Stimulated activated effector memory CD8-positive, alpha-beta T cell treated with anti-CD3 and anti-CD28 coated beads, Interleukin-12 subunit alpha, Interleukin-12 subunit beta, amount 100 ng/mL, for 72 hours (primary cell): ENCODE measurements around the gene WDPCP.
"Not testable (repeated sequence)": the region's sequence is repeated elsewhere in the genome, so short reads cannot be mapped to it uniquely, and the experiment has no call there.

Experiments used
- ATAC-seq: fragments of 150-1000 bp; cut with Tn5 transposase; 2 replicates; pipeline ENCODE4 v1.10.0; 2021
- DNase-seq, 2 donors: peaks; one replicate each; pipeline ENCODE4 v3.0.0; 2021 to 2022; ENCODE audit warnings: low spot score in 2 of 2
- H3K27ac Mint-ChIP-seq: one replicate; pipeline ENCODE4 v1.8.0; 2022; ENCODE audit warnings: mild to moderate bottlenecking, mixed read lengths
- H3K36me3 Mint-ChIP-seq: one replicate; pipeline ENCODE4 v1.8.0; 2022; ENCODE audit warnings: mild to moderate bottlenecking, mixed read lengths
- H3K4me1 Mint-ChIP-seq: one replicate; pipeline ENCODE4 v1.8.0; 2022; ENCODE audit warnings: mixed read lengths
- H3K4me3 Mint-ChIP-seq: one replicate; pipeline ENCODE4 v1.8.0; 2022; ENCODE audit warnings: mild to moderate bottlenecking, mixed read lengths
- H3K9me3 Mint-ChIP-seq: one replicate; pipeline ENCODE4 v1.8.0; 2022; ENCODE audit warnings: mixed read lengths

Gene WDPCP

DNA sequence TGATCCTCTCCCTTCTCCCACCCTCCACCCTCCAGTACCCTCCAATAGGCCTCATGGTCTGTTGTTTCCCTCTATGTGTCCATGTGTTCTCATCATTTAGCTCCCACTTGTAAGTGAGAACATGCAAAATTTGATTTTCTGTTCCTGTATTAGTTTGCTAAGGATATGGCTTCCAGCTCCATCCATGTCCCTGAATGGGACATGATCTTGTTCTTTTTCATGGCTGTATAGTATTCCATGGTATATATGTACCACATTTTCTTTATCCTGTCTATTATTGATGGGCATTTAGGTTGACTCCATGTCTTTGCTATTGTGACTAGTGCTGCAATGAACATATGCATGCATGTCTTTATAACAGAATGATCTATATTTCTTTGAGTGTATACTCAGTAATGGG lies 451.6 kb downstream of the WDPCP start:
- H3K4me1 Mint-ChIP-seq, ATAC-seq, H3K36me3 Mint-ChIP-seq, H3K27ac Mint-ChIP-seq, H3K4me3 Mint-ChIP-seq, DNase-seq: not testable (repeated sequence)
- peaks cover 27% of the 10 kb centered on the region for H3K9me3 Mint-ChIP-seq

DNA sequence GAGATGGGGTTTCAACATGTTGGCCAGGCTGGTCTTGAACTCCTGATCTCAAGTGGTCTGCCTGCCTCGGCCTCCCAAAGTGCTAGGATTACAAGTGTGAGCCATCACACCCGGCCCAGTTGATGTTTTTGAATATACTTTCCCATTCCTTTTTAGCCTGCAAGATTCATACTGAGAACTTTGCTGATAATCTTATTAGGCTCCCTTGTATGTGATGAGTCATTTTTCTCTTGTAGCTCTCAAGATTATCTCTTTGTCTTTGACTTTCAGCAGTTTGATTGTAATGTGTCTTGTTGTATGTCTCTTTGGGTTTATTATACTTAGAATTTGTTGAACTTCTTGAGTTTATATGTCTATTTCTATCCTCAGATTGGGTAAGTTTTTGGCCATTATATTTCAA lies 456.3 kb downstream of the WDPCP start:
- Mint-ChIP-seq H3K36me3 (no peaks in the 10 kb centered on the region), H3K4me3 (no peak overlapping the region), H3K27ac (no peak overlapping the region), H3K4me1 (no peaks in the 10 kb centered on the region), H3K9me3 (peaks cover 24% of the 10 kb centered on the region)
- DNase-seq = no peak
- no peak for ATAC-seq

GRCh38 chr2:63131196-63131595 lies 457.1 kb downstream of the WDPCP start:
- Mint-ChIP-seq H3K4me1 (no peaks in the 10 kb centered on the region), H3K27ac (no peak overlapping the region), H3K9me3 (peaks cover 22% of the 10 kb centered on the region), H3K4me3 (no peak overlapping the region), H3K36me3 (no peaks in the 10 kb centered on the region)
- DNase-seq (no peak), ATAC-seq (no peak)

GRCh38 chr2:63127594-63127993 lies 460.7 kb downstream of the WDPCP start:
- Mint-ChIP-seq H3K9me3 (peaks cover 20% of the 10 kb centered on the region), H3K27ac (no peak overlapping the region), H3K4me1 (no peaks in the 10 kb centered on the region), H3K4me3 (no peak overlapping the region), H3K36me3 (no peaks in the 10 kb centered on the region)
- ATAC-seq = no peak
- DNase-seq = no peak

DNA sequence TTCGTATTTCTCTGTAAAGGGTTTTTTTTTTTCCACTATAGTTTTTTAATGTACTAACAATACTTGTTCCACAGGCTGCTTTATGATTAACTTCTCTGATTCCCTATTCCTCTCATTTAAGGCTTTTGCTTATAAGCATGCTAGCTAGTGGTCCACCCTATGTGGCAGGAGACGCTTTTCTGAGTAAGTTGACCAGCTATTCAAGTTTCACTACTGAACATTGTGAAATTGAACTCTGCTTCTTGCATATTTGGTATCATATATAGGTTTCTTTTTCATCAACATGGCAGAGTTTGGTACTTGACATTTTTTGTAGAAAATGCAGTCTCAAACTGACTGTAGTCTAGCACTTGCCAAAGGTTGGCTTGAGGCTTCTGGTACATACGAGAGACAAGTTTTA lies 463.4 kb downstream of the WDPCP start:
- Mint-ChIP-seq H3K4me1 (no peaks in the 10 kb centered on the region), H3K27ac (no peak overlapping the region), H3K36me3 (no peaks in the 10 kb centered on the region), H3K9me3 (peaks cover 8% of the 10 kb centered on the region), H3K4me3 (no peak overlapping the region)
- ATAC-seq (no peak), DNase-seq (no peak)

- ATAC-seq (no peak), DNase-seq (no peak)
- Mint-ChIP-seq H3K36me3 (no peaks in the 10 kb centered on the region), H3K27ac (no peak overlapping the region), H3K4me3 (no peak overlapping the region), H3K4me1 (no peaks in the 10 kb centered on the region), H3K9me3 (peaks cover 5% of the 10 kb centered on the region)
These were observed 464.1 kb downstream of the WDPCP start for GRCh38 chr2:63124218-63124617.

GRCh38 chr2:63122921-63123320 lies 465.4 kb downstream of the WDPCP start:
- no peak overlapping the region for H3K27ac Mint-ChIP-seq
- ATAC-seq (no peak), DNase-seq (no peak)
- H3K4me3 Mint-ChIP-seq = no peak overlapping the region
- H3K4me1 Mint-ChIP-seq = no peaks in the 10 kb centered on the region
- H3K36me3 Mint-ChIP-seq = no peaks in the 10 kb centered on the region
- H3K9me3 Mint-ChIP-seq = peaks cover 3% of the 10 kb centered on the region

DNA sequence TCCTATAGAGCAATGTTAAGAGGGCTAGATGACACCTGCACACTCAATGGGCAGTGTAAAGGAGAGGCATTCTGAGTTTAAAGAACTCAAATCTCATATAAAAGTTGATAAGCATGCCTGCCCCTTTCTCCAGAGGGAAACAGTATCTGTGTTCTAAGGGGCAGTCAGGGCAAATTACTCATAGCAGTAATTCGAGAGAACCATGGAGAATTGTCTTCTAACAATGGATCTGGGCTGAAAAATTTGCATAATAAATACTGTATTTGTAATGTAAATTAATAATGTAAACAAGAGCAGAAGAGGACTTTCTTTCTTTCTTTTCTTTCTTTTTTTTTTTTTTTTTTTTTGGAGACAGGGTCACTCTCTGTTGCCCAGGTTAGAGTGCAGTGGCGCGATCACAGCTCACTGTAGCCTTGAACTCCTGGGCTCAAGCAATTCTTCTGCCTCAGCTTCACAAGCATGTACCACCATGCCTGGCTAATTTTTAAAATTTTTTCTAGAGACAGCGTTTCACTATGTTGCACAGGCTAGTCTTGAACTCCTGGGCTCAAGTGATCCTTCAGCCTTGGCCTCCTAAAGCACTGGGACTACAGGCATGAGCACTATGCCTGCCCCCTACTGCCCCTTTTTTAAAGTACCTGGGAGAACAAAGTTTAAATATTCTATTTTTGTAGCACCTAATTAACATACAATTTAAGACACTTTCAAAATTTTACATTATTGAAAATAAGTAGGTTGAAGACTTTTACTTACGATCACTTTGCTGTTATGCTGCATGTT lies 467.0 kb downstream of the WDPCP start:
- Mint-ChIP-seq H3K27ac (no peak overlapping the region), H3K9me3 (peaks cover 6% of the 10 kb centered on the region), H3K36me3 (no peaks in the 10 kb centered on the region), H3K4me3 (no peak overlapping the region), H3K4me1 (no peaks in the 10 kb centered on the region)
- ATAC-seq (no peak), DNase-seq (no peak)

DNA sequence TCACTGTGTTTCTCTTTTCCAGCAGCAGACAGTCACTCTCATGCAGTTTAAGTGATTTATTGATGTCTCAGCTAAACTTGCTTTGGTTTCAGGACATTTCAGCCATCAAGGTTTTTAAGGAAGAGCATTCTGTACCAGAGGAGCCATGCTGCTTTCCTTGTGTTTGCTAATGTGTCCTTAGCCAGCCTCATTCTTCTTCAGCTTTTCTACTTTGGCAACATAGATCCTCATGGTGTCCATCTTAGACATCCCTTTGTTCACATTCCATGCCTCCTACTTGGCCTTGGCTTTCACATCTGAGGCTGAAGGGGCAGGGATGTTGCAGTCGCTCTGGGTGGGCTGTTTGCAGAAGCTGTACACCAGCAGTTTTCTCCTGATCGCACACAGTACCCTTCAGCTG lies 469.5 kb downstream of the WDPCP start:
- H3K4me3 Mint-ChIP-seq = no peak overlapping the region
- DNase-seq = no peak
- no peaks in the 10 kb centered on the region for H3K36me3 Mint-ChIP-seq
- no peaks in the 10 kb centered on the region for H3K4me1 Mint-ChIP-seq
- H3K27ac Mint-ChIP-seq = no peak overlapping the region
- peaks cover 10% of the 10 kb centered on the region for H3K9me3 Mint-ChIP-seq
- no peak for ATAC-seq

GRCh38 chr2:63104482-63104881 lies 483.8 kb downstream of the WDPCP start:
- Mint-ChIP-seq H3K9me3 (peaks cover 15% of the 10 kb centered on the region), H3K27ac (no peak overlapping the region), H3K4me1 (no peaks in the 10 kb centered on the region), H3K4me3 (no peak overlapping the region), H3K36me3 (no peaks in the 10 kb centered on the region)
- ATAC-seq (no peak), DNase-seq (no peak)

DNA sequence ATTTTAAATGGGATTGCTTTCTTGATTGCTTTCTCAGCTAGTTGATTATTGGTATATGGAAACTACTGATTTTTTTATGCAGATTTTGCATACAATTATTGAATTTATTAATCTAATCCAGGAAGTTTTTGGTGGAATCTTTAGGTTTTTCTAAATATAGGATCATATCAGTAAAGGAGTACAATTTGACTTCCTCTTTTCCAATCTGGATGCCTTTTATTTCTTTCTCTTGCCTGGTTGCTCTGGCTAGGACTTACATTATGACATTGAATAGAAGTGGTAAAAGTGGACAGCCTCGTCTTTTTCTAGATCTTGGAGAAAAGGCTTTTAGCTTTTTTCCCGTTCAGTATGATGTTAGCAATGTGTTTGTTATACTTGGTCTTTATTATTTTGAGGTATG lies 486.3 kb downstream of the WDPCP start:
- DNase-seq (no peak), ATAC-seq (no peak)
- Mint-ChIP-seq H3K4me3 (no peak overlapping the region), H3K4me1 (no peaks in the 10 kb centered on the region), H3K9me3 (peaks cover 13% of the 10 kb centered on the region), H3K36me3 (no peaks in the 10 kb centered on the region), H3K27ac (no peak overlapping the region)

DNA sequence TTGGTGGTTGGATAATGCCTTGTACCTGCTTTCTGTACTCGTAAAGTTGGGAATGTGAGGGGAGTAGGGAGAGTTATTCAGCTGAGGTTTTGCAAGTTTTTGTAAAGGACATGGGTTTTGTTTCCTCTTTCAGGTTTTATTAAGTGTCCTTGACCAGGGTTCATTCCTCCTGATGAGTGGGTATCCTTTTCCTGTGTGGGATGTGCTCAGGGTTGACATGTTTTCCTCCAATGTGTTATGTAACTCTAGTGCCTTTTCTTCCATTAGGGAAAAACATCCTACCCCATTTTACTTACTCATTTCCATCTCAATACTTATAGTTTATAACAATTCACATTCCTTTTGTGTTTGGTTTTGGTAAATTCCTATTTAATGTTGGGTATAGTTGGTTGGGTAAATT lies 489.2 kb downstream of the WDPCP start:
- no peaks in the 10 kb centered on the region for H3K4me1 Mint-ChIP-seq
- ATAC-seq (no peak), DNase-seq (no peak)
- H3K27ac Mint-ChIP-seq = no peak overlapping the region
- H3K36me3 Mint-ChIP-seq = no peaks in the 10 kb centered on the region
- peaks cover 3% of the 10 kb centered on the region for H3K9me3 Mint-ChIP-seq
- no peak overlapping the region for H3K4me3 Mint-ChIP-seq

DNA sequence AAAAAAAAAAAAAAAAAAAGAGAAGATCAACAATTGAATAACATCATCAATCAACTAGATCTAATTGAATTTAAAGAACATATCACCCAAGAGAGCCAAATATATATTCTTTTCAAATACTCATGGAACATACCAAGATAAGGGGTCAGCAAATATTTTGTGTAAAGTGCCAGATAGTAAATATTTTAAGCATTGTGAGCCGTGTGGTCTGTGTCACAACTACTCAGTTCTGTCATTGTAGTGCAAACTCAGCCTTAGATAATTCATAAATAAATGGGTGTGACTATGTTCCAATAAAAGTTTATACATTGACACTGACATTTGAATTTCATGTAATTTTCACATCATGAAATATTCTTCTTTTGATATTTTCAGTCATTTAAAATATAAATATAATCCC lies 491.8 kb downstream of the WDPCP start:
- Mint-ChIP-seq H3K36me3 (no peaks in the 10 kb centered on the region), H3K9me3 (no peaks in the 10 kb centered on the region), H3K27ac (no peak overlapping the region), H3K4me1 (no peaks in the 10 kb centered on the region), H3K4me3 (no peak overlapping the region)
- ATAC-seq (no peak), DNase-seq (no peak)

GRCh38 chr2:63093502-63093901 lies 494.8 kb downstream of the WDPCP start:
- ATAC-seq = no peak
- Mint-ChIP-seq H3K27ac (no peak overlapping the region), H3K4me1 (no peaks in the 10 kb centered on the region), H3K36me3 (no peaks in the 10 kb centered on the region), H3K9me3 (no peaks in the 10 kb centered on the region), H3K4me3 (no peak overlapping the region)
- no peak for DNase-seq

DNA sequence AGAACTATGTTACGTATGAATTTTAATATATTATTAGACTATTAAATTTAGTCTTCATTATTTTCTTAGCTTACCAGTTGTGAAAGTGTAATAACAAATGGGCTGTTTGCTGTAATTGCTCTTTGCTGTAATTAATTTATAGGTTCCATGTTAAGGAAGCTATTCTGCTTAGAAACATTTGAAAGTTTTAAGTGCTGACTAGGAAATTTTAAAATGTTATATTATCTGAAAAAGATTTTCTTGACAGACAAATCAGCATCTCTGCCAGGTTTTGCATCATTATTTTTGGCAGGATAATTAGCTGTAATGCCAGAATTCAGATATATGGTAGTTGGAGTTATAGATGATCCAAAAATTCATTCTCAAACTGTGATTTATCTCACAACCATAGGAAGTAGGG lies 495.4 kb downstream of the WDPCP start:
- ATAC-seq (no peak), DNase-seq (no peak)
- Mint-ChIP-seq H3K4me3 (no peak overlapping the region), H3K4me1 (no peaks in the 10 kb centered on the region), H3K9me3 (no peaks in the 10 kb centered on the region), H3K36me3 (no peaks in the 10 kb centered on the region), H3K27ac (no peak overlapping the region)

DNA sequence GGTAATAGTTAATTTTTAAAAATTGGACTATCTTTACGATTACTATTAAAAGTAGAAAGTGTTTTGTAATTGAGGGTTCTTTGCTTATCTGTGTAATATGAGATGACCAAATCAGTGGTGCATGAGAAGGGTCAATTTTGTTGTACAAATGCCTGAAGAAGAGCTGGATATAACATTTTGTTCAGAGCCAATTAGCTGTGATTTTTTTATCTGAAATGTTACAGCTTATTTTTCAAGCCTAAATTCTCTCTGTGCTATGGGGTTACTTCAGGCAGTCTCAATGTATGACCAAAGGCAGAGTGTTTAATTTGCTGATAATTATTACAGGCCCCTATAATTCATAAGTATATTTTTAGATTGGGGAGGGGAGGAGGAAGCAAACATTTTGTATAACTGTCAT lies 495.9 kb downstream of the WDPCP start:
- Mint-ChIP-seq H3K4me3 (no peak overlapping the region), H3K36me3 (no peaks in the 10 kb centered on the region), H3K4me1 (no peaks in the 10 kb centered on the region), H3K27ac (no peak overlapping the region), H3K9me3 (no peaks in the 10 kb centered on the region)
- no peak for ATAC-seq
- no peak for DNase-seq

DNA sequence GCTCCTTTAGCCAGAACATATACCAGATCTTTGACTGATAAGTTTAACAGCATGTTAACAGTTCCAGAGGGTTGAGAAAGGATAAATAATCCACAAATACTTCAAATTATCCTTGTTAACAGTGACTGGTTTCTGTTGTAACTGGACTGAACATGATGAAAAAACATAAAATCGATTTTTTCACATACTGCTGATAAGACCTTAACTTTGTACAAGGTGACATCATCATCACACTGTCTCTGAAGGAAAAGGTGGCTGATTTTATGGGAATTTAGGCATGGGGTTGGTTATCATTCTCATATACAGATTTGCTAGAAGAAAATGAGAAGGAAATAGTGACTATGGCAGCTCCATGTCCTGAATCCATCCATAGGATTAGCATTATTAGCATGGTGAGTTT lies 501.6 kb downstream of the WDPCP start:
- H3K4me1 Mint-ChIP-seq = no peaks in the 10 kb centered on the region
- H3K9me3 Mint-ChIP-seq = no peaks in the 10 kb centered on the region
- ATAC-seq (no peak), DNase-seq (no peak)
- H3K36me3 Mint-ChIP-seq = no peaks in the 10 kb centered on the region
- no peak overlapping the region for H3K4me3 Mint-ChIP-seq
- H3K27ac Mint-ChIP-seq = no peak overlapping the region
